ENCODE results near the gene LYPD6B.

LYPD6B gene

DNA sequence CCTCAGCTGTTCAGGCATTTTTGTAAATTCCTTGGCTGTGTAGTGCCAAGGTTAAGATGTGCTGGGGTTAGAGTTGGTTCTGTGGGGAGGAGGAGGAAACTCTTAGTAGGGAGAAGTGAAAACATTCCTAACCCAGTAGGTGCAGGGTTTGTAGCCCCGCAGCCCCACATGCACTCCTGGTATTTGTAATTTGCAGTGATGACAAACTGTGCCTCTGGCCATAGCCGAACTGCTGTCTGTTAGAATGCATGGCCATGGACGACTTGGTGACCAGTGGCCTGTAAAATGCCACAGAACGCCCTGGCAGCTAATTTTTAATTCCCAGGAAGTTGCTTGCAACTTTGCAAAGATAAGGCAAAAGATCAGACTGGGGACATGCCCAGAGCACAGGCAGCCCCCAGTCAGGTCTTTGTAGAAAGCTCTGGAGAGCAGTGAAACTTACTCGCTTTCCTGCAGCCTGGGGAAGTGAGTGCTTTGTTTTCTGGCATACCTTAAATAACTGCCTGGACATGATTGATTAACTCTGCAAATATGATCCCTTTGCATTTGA, 38.4 kb downstream of the LYPD6B start:
- ATAC-seq (no peak), DNase-seq (no peak)

DNA sequence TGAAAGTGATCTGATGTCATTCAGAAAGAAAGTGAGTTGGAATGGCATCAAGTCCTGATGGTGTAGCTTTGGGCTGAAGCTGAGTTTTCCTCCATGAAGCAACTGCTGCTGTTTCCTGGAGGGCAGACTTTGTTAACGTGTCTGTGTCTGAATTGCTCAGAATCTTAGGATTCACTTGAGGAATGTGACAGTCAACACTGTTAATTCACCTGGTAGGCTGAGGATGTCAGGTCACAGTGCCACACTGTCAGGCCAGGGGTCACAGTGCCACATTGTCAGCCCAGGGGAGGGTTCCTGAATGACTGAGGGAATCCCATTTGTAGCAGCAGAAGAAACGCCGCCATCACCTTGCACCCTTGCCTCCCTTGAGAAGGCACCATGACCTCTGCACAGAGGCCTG, 39.4 kb downstream of the LYPD6B start:
- ATAC-seq = no peak
- DNase-seq = no peak

- ATAC-seq = no peak
- DNase-seq = no peak
These were observed 41.6 kb downstream of the LYPD6B start for GRCh38 chr2:149080099-149080498.

- no peak for DNase-seq
- no peak for ATAC-seq
These were observed 42.5 kb downstream of the LYPD6B start for GRCh38 chr2:149080971-149081370.

DNA sequence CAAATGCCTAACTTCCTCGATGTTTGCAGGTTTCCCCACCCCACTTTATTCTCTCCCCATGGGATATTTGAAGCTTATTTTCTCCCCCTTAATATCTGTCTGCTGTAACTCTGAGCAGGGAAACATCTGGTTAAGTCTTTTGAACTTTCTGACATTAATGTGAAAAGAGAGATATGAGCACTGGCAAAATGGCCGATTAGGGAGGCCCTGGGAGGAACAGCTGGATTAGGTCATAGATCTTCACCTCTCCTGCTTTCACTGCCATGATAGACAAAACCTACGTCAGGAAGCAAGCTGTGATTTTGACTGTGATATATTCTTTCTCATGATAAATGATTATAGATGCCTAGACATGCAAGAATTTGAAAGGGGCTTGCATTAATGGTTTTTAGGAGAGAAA, 43.6 kb downstream of the LYPD6B start:
- DNase-seq = no peak
- no peak for ATAC-seq

DNA sequence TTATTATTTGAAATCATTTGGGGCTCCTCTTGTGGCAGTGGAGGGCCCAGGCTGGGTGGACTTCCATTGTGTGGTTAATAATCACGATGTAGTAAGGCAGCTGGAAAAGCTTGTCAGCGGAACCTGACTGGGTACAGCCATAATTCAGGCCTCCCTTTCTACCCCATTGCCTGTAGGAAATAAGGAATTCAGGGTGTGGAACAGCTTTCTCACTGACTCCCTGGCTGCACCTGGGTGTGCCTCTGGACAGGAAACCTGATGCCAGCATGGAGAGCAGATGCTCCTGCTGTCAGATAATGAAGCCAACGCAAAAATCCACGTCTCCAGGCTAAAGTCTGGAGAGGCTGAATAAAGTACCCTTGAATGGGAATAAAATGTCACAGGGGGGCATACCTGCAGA, 44.2 kb downstream of the LYPD6B start:
- ATAC-seq = no peak
- no peak for DNase-seq

DNA sequence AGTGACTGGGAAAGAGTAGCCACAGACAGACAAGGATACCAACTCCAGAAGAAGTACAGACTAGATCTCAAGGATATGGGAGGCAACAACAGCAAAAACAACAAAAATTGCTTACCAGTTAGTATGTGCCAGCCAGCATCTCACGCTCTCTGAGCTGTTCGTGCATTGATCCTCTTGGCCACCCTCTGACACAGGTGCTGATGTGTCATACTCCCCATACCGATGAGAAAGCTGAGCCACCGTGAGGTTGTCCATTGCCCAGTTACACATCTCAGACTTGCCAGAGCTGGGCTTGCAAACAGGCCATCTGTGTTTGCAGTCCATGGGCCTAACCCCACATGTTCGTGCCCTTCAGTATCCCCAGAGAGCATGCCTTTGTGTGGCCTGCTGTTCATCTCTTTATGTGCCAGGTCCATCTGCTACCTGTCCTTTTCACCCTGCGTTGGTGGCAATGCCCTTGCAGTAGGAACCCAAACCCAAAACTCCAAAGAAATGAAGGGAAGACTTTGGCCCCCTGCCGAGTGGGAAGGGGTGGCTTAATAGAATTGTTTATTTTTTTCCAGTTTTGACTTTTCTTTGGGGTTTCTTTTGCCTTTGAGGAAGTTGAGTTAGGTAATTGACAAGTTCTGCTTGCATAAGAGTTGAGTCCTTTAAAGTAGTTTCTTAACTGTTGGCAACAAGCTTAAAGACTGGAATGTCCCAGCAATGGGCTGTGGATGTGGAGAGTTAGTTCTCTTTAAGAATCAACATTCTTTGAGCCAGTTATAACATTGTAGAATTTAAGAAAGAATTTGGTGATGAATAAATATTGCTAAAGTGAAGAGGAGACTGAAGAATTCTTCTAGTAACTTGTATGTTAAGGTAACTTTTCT, 46.7 kb downstream of the LYPD6B start:
- no peak for ATAC-seq
- DNase-seq = no peak

- ATAC-seq (no peak), DNase-seq (no peak)
These were observed 49.3 kb downstream of the LYPD6B start for GRCh38 chr2:149087751-149088150.

DNA sequence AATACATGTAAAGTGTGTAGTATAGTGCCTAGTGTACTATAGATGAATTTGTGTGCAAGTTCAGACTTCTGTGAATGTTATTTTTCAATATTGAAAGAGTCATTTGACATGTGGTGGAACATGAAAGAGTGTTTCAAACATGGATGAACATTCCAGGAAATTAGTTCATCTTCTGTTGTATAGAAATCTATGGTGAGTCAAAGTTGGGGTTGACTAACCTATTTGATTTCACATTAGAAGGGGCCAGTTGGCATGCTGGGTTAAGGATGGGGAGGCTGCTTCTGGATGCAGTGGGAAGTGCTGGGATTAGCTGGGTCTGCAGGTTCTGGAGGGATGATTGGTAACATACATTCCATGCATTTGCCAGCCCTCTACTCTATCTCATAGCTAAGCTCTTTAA, 50.6 kb downstream of the LYPD6B start:
- DNase-seq = no peak
- no peak for ATAC-seq

DNA sequence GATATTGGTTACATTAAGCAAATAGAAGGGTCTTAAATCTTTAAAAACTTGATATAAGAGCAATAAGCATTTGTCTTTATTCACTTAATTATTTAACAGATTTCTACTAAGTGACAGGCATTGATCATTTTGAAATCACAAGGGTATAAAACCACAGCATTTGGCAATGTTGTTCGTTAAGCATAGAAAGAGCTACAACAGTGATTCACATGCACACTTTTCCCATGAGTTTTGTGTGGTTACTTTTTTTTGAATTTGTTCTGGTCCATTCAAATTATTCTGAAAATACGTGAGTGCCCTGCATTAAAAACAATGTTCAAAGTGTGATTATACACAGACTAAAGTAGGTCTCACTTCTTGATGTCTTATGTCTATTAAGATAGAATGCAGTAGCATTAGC, 52.2 kb downstream of the LYPD6B start:
- DNase-seq (no peak), ATAC-seq (no peak)

DNA sequence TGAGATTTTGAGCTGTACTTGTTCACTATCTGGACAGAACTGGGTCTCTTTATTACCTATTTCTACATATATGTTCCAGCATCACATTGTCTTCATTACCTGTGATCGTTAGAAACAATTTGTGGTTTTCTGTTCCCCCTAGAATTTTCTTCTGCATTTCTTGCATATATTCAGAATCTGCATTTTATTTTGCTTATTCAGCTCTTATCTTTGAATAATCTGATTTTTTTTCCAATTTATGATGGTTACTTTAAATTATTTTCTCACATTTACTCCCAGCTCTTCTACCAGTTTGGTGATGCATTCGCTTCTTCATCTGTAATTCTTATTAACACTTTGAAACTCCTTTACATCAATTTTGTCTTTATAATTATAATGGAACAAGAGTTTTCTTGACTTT, 55.1 kb downstream of the LYPD6B start:
- DNase-seq (no peak), ATAC-seq (no peak)

DNA sequence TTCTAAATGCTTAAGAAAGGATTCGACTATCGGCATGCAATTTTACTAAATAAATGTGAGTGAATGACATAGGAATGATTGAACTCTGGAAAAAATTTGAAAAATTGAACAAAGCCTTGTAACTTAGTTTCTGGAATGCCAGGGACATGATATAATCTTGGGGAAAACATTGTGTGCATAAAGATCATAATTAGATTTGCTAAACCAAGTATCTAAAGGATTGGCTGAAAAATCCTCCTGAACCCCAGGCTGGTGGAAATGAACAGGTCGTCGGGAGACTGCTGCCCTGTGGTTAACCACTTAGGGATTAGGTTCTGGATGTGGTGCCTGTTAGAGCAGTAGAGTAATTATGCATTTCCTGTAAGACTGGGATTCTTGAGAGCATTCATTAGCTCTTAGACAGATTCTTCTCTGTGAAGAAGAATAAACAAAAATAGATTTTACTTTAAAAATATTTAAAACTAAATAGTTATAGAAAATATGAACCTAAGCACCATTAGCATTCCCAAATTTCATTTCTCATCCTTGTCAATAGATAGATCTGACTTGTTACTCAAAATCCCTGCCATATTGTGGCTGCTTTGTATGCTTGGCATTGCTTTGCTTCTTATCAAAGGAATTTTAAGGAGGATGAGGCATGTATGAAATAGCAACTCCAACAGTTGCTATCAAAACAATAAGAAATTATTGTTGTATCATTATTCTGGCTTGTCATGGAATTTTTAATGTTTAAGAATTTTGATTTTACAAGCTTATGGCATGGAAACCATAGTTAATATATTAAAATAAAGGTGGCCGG, 55.9 kb downstream of the LYPD6B start:
- no peak for ATAC-seq
- DNase-seq = no peak

DNA sequence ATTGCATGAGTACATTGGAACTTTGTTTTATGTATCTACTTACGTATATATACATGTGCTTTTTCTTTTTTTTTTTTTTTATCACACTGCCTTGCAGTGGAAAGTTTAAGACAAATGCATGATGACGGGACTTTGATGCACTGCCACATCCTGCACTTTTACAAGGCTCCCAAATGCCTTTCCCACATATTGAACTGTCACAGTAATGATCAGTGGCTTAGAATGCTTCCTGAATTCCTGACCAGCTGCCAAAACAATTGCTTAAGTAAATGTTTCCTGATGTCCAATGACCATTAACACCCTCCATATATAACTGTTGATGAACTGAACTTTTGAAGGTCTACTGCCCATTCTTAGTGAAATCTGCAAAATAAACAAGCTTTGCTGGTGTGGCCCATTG, 60.2 kb downstream of the LYPD6B start:
- no peak for DNase-seq
- ATAC-seq = no peak

DNA sequence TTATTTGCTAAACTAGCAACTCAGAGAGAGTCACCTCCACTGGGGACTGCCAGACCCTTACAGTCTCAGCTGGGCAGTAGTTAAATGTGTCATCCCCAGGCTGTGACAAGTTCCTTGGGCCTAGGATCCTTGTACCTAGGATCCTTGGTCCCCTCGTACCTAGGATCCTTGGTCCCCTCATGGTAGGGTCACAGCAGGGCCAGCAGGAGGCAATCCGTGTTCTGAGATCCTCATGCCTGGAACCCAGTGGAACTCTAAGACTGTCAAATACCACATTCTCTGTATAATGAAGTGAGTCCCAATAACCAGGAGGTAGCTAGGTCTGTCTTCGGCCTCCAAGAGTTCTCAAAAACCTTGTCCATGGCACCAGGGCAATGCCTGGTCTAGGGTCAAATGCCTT, 60.8 kb downstream of the LYPD6B start:
- DNase-seq = no peak
- no peak for ATAC-seq

DNA sequence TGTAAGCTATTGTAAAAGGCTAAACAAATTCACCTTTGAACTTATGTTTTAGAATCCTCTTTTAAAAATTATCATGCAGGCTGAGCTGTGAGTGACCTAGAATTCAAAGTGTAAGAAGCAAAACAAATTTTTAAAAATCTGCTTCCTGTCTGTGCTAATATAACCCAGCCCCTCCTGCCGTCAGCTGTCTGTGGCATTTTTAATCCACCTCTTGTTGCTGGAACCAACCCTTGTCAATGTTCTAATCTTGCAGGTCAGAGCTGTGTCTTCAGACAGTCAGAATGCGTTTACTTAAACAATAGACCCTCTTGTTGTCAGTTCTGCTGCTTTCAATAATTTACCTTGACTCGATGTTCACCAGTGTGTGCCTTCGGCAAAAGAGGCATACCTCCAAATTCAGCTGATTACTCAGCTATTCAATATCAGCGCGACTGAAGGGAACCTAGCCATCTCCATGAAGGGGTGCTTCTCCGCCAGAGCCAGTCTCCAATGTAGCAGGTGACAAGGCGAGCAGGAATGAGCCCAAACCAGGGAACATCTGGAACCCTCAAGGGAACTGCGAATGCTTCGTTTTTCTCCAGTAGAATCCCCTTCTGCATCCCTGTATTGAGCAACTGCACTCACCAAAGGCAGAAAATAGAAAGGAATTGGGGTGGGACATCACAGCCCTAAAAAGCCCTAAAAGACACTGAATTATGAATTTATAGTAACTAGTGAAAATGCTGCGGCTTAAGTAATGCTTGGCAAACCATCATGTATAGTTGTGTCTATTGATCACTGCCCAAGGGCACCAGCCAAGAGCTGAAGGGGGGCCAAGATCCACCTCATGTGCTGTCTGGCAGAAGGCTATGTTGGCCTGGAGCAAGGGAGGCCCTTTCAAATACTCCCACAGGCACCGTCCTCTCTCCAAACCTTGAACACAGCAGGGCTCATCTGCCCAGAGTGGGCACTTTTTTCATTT, 62.5 kb downstream of the LYPD6B start:
- DNase-seq = no peak
- no peak for ATAC-seq

- no peak for DNase-seq
These were observed 63.3 kb downstream of the LYPD6B start for GRCh38 chr2:149101818-149102217.

DNA sequence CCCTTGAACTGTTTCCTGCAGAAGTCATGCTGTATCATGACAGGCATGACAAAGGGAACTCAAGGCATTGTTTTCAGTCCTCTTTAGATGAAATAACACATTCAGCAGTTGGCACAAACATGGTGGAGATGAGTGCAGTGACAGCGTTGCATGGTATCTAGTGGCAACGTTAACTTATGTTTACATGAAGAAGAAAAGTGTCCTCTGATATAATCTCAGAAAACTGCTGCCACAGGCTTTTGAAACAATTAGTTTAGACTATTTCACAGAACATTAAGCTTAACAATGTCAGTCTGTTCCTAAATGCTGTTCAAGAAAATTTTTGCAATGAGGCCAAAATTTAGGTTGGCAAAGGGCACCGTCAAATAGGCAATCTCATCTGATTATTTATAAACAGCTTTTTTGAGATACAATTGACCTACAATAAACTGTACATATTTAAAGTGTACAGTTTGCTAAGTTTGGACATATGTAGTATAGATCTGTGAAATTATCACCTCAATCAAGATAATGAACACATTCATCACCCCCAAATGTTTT, 64.7 kb downstream of the LYPD6B start:
- ATAC-seq = no peak
- no peak for DNase-seq

More at GRCh38 chr2:149101818-149102217, 63.3 kb downstream of the LYPD6B start:
- no peak for ATAC-seq

DNA sequence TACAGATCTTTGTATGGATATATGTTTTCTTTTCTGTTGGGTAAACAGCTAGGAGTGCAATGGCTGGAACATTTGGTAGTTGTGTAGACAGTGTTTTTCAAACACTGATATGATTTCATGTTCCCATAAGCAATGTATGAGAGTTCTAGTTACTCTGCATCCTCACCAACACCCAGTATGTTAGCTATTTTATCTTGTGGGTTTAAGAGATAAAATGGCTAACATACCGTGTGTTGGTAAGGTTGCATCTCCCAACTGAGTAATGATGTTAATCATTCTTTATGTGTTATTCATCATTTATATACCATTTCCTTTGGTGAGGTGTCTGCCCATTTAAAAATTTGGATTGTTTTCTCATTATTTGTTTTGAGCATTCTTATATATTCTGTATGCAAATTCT, 65.7 kb downstream of the LYPD6B start:
- no peak for DNase-seq
- no peak for ATAC-seq

GRCh38 chr2:149112068-149112467, 73.6 kb downstream of the LYPD6B start:
- no peak for DNase-seq
- no peak for ATAC-seq

DNA sequence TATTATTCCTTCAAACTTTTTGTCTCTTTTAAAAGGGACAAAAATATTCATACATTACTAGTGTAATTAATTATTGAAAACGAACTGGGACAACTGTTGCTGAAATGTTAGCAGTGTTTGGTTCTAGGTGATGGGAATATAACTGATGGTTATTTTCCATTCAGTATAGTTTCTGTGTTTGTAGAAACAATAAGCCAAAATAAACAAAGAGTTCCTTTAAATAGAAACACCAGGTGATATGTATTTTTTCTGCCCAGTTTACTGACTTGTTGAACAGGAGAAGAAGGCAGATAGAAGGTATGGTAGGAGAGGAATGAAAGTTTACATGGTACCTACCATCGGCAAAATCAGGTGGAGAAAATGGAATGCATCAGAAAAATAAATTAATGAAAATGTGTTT, 74.2 kb downstream of the LYPD6B start:
- no peak for DNase-seq
- ATAC-seq = no peak

GRCh38 chr2:149115781-149116180, 77.3 kb downstream of the LYPD6B start:
- DNase-seq (no peak), ATAC-seq (no peak)

GRCh38 chr2:149119368-149119767, 80.9 kb downstream of the LYPD6B start:
- ATAC-seq (no peak), DNase-seq (no peak)

All from stimulated activated naive CD8-positive, alpha-beta T cell treated with anti-CD3 and anti-CD28 coated beads, Interleukin-15, Interleukin-2, amounts not matched to agents 100 U/mL and 50 U/mL, for 24 hours (primary cell).